Measurements from ENCODE around the gene KREMEN1. TPM values are rescaled to one million over a fixed set of nuclear protein-coding genes. Genes with fewer than 3 reads are reported as not detected.

KREMEN1 gene
- total RNA-seq, 6 donors from 2014 or later = 8.4 to 24.3 (median 15.9) TPM

- ATAC-seq (ENCODE audit: low FRiP score in 2 of 2) (no peak), DNase-seq (no peak)
- 95 to 100% methylated on average over 1 of the region's 1 CpG for WGBS, 2 donors
- Histone ChIP-seq H3K36me3 (no peaks in the 10 kb centered on the region), H3K4me3 (no peak overlapping the region), H3K9me3 (no peaks in the 10 kb centered on the region), H3K27me3 (no peaks in the 10 kb centered on the region), H3K4me1 (no peaks in the 10 kb centered on the region), H3K27ac (no peak overlapping the region)
- TF ChIP-seq POLR2AphosphoS5 (IDR thresholded peaks at IDR 0.05) = no peak
Measured at GRCh38 chr22:29186302-29186701, 113.5 kb downstream of the KREMEN1 start.

GRCh38 chr22:29187831-29188230 is 115.0 kb downstream of the KREMEN1 start:
- H3K27me3 ChIP-seq = no peaks in the 10 kb centered on the region
- H3K27ac ChIP-seq = no peak overlapping the region
- DNase-seq = no peak
- H3K36me3 ChIP-seq = no peaks in the 10 kb centered on the region
- H3K4me3 ChIP-seq = no peak overlapping the region
- H3K9me3 ChIP-seq = no peaks in the 10 kb centered on the region
- no peak for ATAC-seq (ENCODE audit: low FRiP score in 2 of 2)
- H3K4me1 ChIP-seq = no peaks in the 10 kb centered on the region
- WGBS, 2 donors = 89% methylated on average over 6 of the region's 7 CpGs; no CpG with 5 or more reads in 1 of the 2 donors
- TF ChIP-seq POLR2AphosphoS5 (IDR thresholded peaks at IDR 0.05) (no peak), CTCF (IDR thresholded peaks at IDR 0.05) (no peak), POLR2A (IDR thresholded peaks at IDR 0.05) (no peak), EP300 (IDR thresholded peaks at IDR 0.05) (no peak)

- WGBS, 2 donors = 90 to 91% methylated on average over 8 of the region's 8 CpGs
- Histone ChIP-seq H3K4me1 (no peaks in the 10 kb centered on the region), H3K27ac (no peak overlapping the region), H3K36me3 (no peaks in the 10 kb centered on the region), H3K27me3 (no peaks in the 10 kb centered on the region), H3K9me3 (peaks cover 0 to 4% (median 2%) of the 10 kb centered on the region in 4 donors), H3K4me3 (no peak overlapping the region)
- TF ChIP-seq POLR2A (IDR thresholded peaks at IDR 0.05) = no peak
- TF ChIP-seq POLR2AphosphoS5 (IDR thresholded peaks at IDR 0.05) = no peak
- no peak for TF ChIP-seq EP300 (IDR thresholded peaks at IDR 0.05)
- TF ChIP-seq CTCF (IDR thresholded peaks at IDR 0.05) = no peak
- ATAC-seq (ENCODE audit: low FRiP score in 2 of 2) (no peak), DNase-seq (no peak)
Measured at GRCh38 chr22:29190051-29190450, 117.2 kb downstream of the KREMEN1 start.

DNA sequence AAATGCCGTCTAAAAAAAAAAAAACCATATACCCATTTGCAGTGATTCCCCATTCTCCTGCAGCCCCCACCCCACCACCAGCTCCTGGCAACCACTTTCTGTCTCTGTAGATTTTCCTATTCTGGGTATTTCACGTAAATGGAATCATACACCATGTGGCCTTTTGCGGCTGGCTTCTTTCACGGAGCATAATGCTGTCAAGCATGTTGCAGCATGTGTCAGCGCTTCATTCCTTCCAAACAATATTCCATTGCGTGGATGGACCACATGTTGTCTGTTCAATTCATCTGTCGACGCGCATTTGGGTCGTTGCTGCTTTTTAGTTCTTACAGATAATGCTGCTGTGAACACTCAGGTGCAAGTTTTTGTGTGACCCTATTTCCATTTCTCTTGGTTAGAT is 118.1 kb downstream of the KREMEN1 start:
- no peak for TF ChIP-seq POLR2A (IDR thresholded peaks at IDR 0.05)
- TF ChIP-seq EP300 (IDR thresholded peaks at IDR 0.05) = no peak
- TF ChIP-seq POLR2AphosphoS5 (IDR thresholded peaks at IDR 0.05) = no peak
- no peak for TF ChIP-seq CTCF (IDR thresholded peaks at IDR 0.05)
- 86 to 89% methylated on average over 10 of the region's 10 CpGs for WGBS, 2 donors
- DNase-seq = no peak

DNA sequence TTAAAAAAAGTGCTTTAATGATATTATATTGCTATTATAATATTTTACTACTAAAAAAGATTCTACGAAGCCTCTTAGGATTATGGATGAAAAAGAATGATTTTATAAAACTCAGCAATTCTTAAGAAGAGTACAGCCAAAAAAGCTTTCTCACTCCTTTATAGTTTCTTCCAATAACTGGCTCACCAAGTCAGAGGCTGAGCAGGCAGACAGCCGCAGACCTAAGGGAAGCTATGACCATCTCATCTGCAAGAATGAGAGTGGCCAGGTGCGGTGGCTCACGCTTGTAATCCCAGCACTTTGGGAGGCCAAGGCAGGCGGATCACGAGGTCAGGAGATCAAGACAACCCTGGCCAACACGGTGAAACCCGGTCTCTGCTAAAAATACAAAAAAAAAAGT is 120.2 kb downstream of the KREMEN1 start:
- WGBS, 2 donors = 92 to 94% methylated on average over 8 of the region's 8 CpGs
- Histone ChIP-seq H3K4me1 (peaks cover 0 to 9% (median 4%) of the 10 kb centered on the region in 4 donors), H3K36me3 (no peaks in the 10 kb centered on the region), H3K9me3 (peaks cover 0 to 4% (median 2%) of the 10 kb centered on the region in 4 donors), H3K27ac (no peak overlapping the region), H3K27me3 (no peaks in the 10 kb centered on the region), H3K4me3 (no peak overlapping the region)
- no peak for TF ChIP-seq EP300 (IDR thresholded peaks at IDR 0.05)
- TF ChIP-seq CTCF (IDR thresholded peaks at IDR 0.05) = no peak
- no peak for TF ChIP-seq POLR2A (IDR thresholded peaks at IDR 0.05)
- TF ChIP-seq POLR2AphosphoS5 (IDR thresholded peaks at IDR 0.05) = no peak
- DNase-seq (no peak), ATAC-seq (ENCODE audit: low FRiP score in 2 of 2) (peak in 1 of 2 donors; percentile 71)

More for the DNA sequence above, 118.1 kb downstream of the KREMEN1 start:
- Histone ChIP-seq H3K36me3 (no peaks in the 10 kb centered on the region), H3K4me3 (no peak overlapping the region), H3K4me1 (peaks cover 0 to 7% (median 3%) of the 10 kb centered on the region in 4 donors), H3K27ac (no peak overlapping the region), H3K27me3 (no peaks in the 10 kb centered on the region), H3K9me3 (peaks cover 0 to 4% (median 2%) of the 10 kb centered on the region in 4 donors)
- no peak for ATAC-seq (ENCODE audit: low FRiP score in 2 of 2)

Data from upper lobe of left lung (tissue), 6 donors.